Transverse colon (tissue), 4 donors: ENCODE data around the gene DHRS13. TPM values are rescaled to one million over a fixed set of nuclear protein-coding genes. Genes with fewer than 3 reads are reported as not detected.

Source experiments
- DNase-seq: peaks from one replicate; pipeline ENCODE4 v3.0.0-alpha.2; 2019
- H3K27ac ChIP-seq, 4 donors: fragments of 200-600 bp; sonication (generic); 2 replicates each; pipeline ENCODE4 v1.5.1; 2016 to 2018; ENCODE audit warnings: inconsistent platforms in 4 of 4
- H3K27me3 ChIP-seq: fragments of 200-600 bp; sonication (generic); 2 replicates; pipeline ENCODE4 v1.5.1; 2017; ENCODE audit warnings: inconsistent platforms
- H3K36me3 ChIP-seq, 4 donors: fragments of 200-600 bp; sonication (generic); 2 replicates each; pipeline ENCODE4 v1.5.1; 2017 to 2019; ENCODE audit warnings: inconsistent platforms in 4 of 4
- H3K4me1 ChIP-seq, 4 donors: fragments of 200-600 bp; sonication (generic); 2 replicates each; pipeline ENCODE4 v1.5.1; 2017 to 2020; ENCODE audit warnings: inconsistent platforms in 4 of 4
- H3K4me3 ChIP-seq, 4 donors: fragments of 200-600 bp; sonication (generic); 1 replicate in 1 of 4; 2 replicates in 3 of 4; pipeline versions ENCODE4 v1.5.1 to v1.6.1; 2017 to 2019; ENCODE audit warnings: inconsistent platforms in 4 of 4
- H3K9me3 ChIP-seq, 2 donors: fragments of 200-600 bp; sonication (generic); 2 replicates each; pipeline ENCODE4 v1.5.1; 2017 to 2019; ENCODE audit warnings: inconsistent platforms in 2 of 2
- CTCF ChIP-seq, 5 experiments: fragments of 200-600 bp in 3 of 5; fragments of 450-650 bp in 2 of 5; sonication (generic) in 3 of 5; IDR thresholded peaks; 1 replicate in 2 of 5; 2 replicates in 3 of 5; pipeline ENCODE4 v1.5.1; 2016 to 2017; ENCODE audit warnings: antibody characterized with exemption in 5 of 5, inconsistent platforms in 3 of 5, mild to moderate bottlenecking in 2 of 5, moderate library complexity in 1 of 5
- EP300 ChIP-seq: sonication (generic); formaldehyde crosslinking; IDR thresholded peaks from one replicate; pipeline ENCODE4 v1.6.1; 2017; ENCODE audit warnings: antibody characterized with exemption, low read depth
- POLR2A ChIP-seq: fragments of 450-650 bp; IDR thresholded peaks from one replicate; pipeline ENCODE4 v1.6.1; 2016; ENCODE audit warnings: antibody characterized with exemption, mild to moderate bottlenecking, moderate library complexity
- POLR2AphosphoS5 ChIP-seq, 3 donors: sonication (generic); formaldehyde crosslinking; IDR thresholded peaks; one replicate each; pipeline ENCODE4 v1.6.1; 2016; ENCODE audit warnings: antibody characterized with exemption in 3 of 3
- WGBS, 2 donors: methylation state at CpG; one replicate each; pipeline ENCODE4 v1.1.5; 2018; ENCODE audit warnings: low coverage in 1 of 2; 5-methylcytosine and 5-hydroxymethylcytosine counted together
- in situ Hi-C, 4 donors: fragments of 200-750 bp; cut with MboI; loops; one replicate each; pipeline versions ENCODE4 v1.15.0 to v1.15.1; 2017; ENCODE audit warnings: low sequenced_read_pairs in 3 of 4, low pct_ligation_motif_present in 1 of 4, low pct_unique_long_range_greater_than_20kb in 1 of 4
- intact Hi-C: fragments of 100-400 bp; cut with DNase I; formaldehyde crosslinking; loops from one replicate; pipeline ENCODE4 v1.15.1; 2023; ENCODE audit warnings: low total_unique reads
- total RNA-seq, 4 donors: library from RNA; depleted of rRNA; stranded (reverse); fragments of >200 nt; gene quantifications; one replicate each; pipeline ENCODE4 v1.1.0, GENCODE V29; 2016

The DHRS13 gene
- total RNA-seq, 4 donors from 2014 or later, result 2.2 to 6.5 (median 6.0) TPM

GRCh38 chr17:28889996-28890395, 12.9 kb downstream of the DHRS13 start:
- Histone ChIP-seq H3K9me3 (no peaks in the 10 kb centered on the region), H3K27me3 (no peaks in the 10 kb centered on the region), H3K36me3 (no peaks in the 10 kb centered on the region), H3K4me3 (no peak overlapping the region), H3K4me1 (peaks cover 8 to 21% (median 13%) of the 10 kb centered on the region in 4 donors), H3K27ac (no peak overlapping the region)
- 63 to 77% methylated on average over 2 to 5 of the region's 5 CpGs for WGBS, 2 donors
- intact Hi-C loops (no loop called here), in situ Hi-C loops (loop anchor here in 1 of 4 donors (25.0 kb wide), 1 partner anchor 128 kb away; no protein-coding TSS in a partner anchor)
- no peak for DNase-seq
- TF ChIP-seq EP300 (no peak), POLR2AphosphoS5 (IDR thresholded peaks at IDR 0.05) (no peak), POLR2A (no peak), CTCF (IDR thresholded peaks at IDR 0.05) (no peak)

GRCh38 chr17:28888832-28889231, 14.0 kb downstream of the DHRS13 start:
- intact Hi-C loops (no loop called here), in situ Hi-C loops (loop anchor here in 1 of 4 donors (25.0 kb wide), 1 partner anchor 127 kb away; no protein-coding TSS in a partner anchor)
- Histone ChIP-seq H3K4me1 (peaks cover 8 to 16% (median 10%) of the 10 kb centered on the region in 4 donors), H3K27me3 (no peaks in the 10 kb centered on the region), H3K36me3 (peaks cover 0 to 2% (median 0%) of the 10 kb centered on the region in 4 donors), H3K27ac (no peak overlapping the region), H3K9me3 (no peaks in the 10 kb centered on the region), H3K4me3 (no peak overlapping the region)
- no peak for DNase-seq
- 74% methylated on average over 7 of the region's 7 CpGs; no CpG with 5 or more reads in 1 of the 2 donors for WGBS, 2 donors
- TF ChIP-seq POLR2A (no peak), POLR2AphosphoS5 (IDR thresholded peaks at IDR 0.05) (no peak), CTCF (IDR thresholded peaks at IDR 0.05) (no peak), EP300 (no peak)

- DNase-seq, result no peak
- in situ Hi-C loops (loop anchor here in 1 of 4 donors (25.0 kb wide), 1 partner anchor 126 kb away; no protein-coding TSS in a partner anchor), intact Hi-C loops (no loop called here)
- WGBS, 2 donors, result 82 to 90% methylated on average over 4 to 12 of the region's 12 CpGs
- TF ChIP-seq EP300 (no peak), POLR2AphosphoS5 (IDR thresholded peaks at IDR 0.05) (no peak), CTCF (IDR thresholded peaks at IDR 0.05) (no peak), POLR2A (no peak)
- Histone ChIP-seq H3K27ac (no peak overlapping the region), H3K4me1 (peaks cover 5 to 7% (median 5%) of the 10 kb centered on the region in 4 donors), H3K9me3 (no peaks in the 10 kb centered on the region), H3K27me3 (no peaks in the 10 kb centered on the region), H3K4me3 (no peak overlapping the region), H3K36me3 (peaks cover 0 to 9% (median 0%) of the 10 kb centered on the region in 4 donors)
Observed at GRCh38 chr17:28887871-28888471, 14.9 kb downstream of the DHRS13 start.

- Histone ChIP-seq H3K4me1 (no peaks in the 10 kb centered on the region), H3K27me3 (no peaks in the 10 kb centered on the region), H3K9me3 (no peaks in the 10 kb centered on the region), H3K4me3 (no peak overlapping the region), H3K36me3 (peaks cover 0 to 29% (median 5%) of the 10 kb centered on the region in 4 donors), H3K27ac (no peak overlapping the region)
- DNase-seq, result no peak
- in situ Hi-C loops (loop anchor here in 1 of 4 donors (25.0 kb wide), 1 partner anchor 124 kb away; no protein-coding TSS in a partner anchor), intact Hi-C loops (no loop called here)
- TF ChIP-seq EP300 (no peak), POLR2A (no peak), CTCF (IDR thresholded peaks at IDR 0.05) (no peak), POLR2AphosphoS5 (IDR thresholded peaks at IDR 0.05) (no peak)
- 100% methylated on average over 9 of the region's 10 CpGs; no CpG with 5 or more reads in 1 of the 2 donors for WGBS, 2 donors
Observed at GRCh38 chr17:28885951-28886350, 16.9 kb downstream of the DHRS13 start.
